NCI-H2029 treated with DMSO at 0.1 percent for 48 hours (cell line): ENCODE measurements around the gene KPNA3.
"Not testable (repeated sequence)": the region's sequence is repeated elsewhere in the genome, so short reads cannot be mapped to it uniquely, and the experiment has no call there.

Experiments
- DNase-seq: peaks from one replicate; lab custom pipeline; 2025; lab: John Stamatoyannopoulos, UW

Gene KPNA3

GRCh38 chr13:49807681-49808080 is 15.2 kb upstream of the KPNA3 start:
- DNase-seq, result no peak

GRCh38 chr13:49806126-49806536 is 13.6 kb upstream of the KPNA3 start:
- DNase-seq, result no peak

GRCh38 chr13:49803047-49803446 is 10.6 kb upstream of the KPNA3 start:
- not testable (repeated sequence) for DNase-seq

DNA sequence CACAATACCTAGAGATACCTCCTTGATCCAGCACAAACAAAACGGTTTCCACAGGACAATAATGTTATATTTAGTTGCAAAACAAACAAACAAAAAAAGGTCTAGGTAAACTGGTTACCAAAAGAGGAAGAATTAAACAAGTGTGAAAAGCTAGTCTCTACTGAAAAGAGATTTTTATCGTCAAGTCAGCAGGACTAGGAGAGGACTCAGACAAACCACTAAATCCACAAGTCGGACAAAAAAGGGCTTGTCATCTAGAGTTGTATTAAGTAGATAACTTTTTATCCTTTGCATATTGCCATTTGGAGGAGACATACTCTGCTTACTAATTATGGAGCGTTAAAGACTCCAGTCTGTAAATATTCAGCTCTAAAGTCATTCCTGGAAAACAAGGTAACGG is 9.9 kb upstream of the KPNA3 start:
- no peak for DNase-seq

- no peak for DNase-seq
Observed at GRCh38 chr13:49791711-49792549, 552 bp downstream of the KPNA3 start.

DNA sequence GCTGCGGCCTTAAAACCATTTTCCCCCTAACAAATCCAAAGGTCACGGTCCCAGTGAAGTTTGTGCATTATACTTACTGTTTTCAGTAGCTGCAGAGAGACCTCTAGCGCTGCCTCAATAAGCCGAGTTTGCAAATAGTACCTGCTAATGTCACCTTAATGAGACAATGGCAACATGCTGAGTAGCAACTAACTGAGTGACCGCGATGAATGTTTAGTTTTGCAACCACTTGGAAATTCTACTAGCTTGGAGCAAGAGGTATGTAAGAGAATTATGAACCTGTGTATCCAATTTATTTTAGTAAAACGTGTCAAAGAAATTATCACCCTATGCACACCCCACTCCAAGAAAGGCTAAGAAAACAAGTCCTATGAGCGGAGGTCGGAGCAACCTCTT is 1.2 kb downstream of the KPNA3 start:
- DNase-seq, result no peak

DNA sequence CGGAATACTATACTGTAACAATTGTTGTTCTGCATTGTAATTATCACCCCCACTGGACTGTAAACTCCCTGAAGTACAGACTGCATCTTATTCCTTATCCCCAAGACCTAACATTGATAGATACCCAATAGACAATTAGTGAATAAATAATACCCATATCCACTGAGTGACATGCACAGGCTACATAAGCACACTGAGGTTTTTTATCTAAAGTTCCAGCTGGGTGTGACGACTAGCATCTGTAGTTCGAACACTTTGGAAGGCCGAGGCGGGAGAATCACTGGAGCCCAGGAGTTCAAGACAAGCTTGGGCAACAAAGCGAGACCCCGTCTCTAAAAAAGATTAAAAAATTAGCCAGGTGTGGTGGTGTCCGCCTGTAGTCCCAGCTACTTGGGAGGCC is 2.5 kb downstream of the KPNA3 start:
- no peak for DNase-seq

- DNase-seq, result no peak
Observed at GRCh38 chr13:49786401-49787008, 6.0 kb downstream of the KPNA3 start.

GRCh38 chr13:49784886-49785570 is 7.5 kb downstream of the KPNA3 start:
- no peak for DNase-seq

GRCh38 chr13:49783865-49784264 is 8.6 kb downstream of the KPNA3 start:
- DNase-seq, result no peak

DNA sequence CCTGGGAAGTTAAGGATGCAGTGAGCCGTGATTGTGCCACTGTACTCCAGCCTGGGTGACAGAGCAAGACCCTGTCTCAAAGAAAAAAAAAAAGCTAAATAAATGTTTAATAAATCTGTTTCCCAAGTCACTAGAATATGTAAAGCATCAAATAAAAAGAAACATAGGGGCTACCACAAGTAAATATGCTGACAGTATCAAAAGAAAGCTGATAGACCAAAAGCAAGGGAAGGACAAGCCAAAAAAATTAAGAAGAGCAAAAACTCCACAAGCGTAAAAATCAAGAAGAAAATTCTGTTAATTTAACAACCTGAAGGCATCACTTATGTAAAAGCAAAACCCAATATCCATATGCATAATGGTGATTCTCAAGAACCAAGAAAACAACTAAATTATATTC is 9.7 kb downstream of the KPNA3 start:
- no peak for DNase-seq

GRCh38 chr13:49781806-49782205 is 10.7 kb downstream of the KPNA3 start:
- DNase-seq, result no peak

DNA sequence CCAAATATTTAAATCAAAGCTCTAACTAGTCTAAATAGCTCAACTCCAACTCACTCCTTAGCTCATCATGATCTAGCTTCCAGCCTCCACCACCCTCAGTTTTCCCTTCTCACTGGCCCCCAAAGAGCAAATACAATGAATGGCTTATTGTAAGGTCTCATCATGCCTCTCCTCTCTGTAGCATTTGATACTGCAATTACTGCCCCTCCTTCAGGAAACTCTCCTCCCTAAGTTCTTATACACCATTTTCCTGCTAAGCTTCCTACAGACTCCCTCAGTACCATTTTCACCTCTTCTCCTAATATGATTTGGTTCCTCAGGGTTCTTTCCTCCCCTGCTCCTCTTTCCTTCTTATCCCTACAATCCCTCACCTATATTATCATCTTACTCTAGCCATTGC is 12.8 kb downstream of the KPNA3 start:
- DNase-seq, result no peak

- DNase-seq, result no peak
Observed at GRCh38 chr13:49777746-49778614, 14.5 kb downstream of the KPNA3 start.

DNA sequence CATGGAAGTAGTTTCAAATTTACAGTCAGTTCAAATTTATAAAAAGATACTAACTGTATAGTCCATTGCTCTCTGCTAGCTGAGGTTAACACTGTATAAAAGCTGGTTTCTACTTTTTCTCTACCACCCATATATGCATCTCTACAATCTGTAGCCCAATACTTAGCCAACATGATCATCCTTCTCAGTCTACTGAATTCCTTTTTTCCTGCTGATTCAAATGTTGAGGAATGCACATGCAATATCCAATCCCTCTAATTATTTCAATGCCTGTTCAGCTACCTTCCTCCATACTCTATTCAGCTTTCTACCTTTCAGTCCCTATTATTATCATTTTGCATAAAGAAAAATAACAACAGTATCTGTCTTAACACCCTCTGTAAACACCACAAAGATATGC is 15.6 kb downstream of the KPNA3 start:
- no peak for DNase-seq

GRCh38 chr13:49774376-49775005 is 18.0 kb downstream of the KPNA3 start:
- no peak for DNase-seq

DNA sequence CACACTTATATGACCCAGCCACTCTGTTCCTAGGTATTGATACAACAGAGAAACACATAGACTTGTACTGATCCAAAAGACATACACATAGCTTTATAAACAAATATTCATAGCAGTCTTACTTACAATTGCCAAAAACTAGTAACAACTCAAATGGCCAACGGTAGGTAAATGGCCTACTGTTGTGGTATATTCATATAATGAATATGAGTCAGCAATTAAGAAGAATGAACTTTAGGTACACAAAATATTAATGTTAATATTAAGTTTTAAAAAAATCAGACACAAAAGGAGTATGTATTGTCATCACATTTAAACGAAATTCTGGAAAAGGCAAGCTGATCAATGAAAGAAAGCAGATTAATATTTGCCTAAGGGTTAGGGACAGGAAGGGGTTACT is 19.7 kb downstream of the KPNA3 start:
- DNase-seq, result no peak

DNA sequence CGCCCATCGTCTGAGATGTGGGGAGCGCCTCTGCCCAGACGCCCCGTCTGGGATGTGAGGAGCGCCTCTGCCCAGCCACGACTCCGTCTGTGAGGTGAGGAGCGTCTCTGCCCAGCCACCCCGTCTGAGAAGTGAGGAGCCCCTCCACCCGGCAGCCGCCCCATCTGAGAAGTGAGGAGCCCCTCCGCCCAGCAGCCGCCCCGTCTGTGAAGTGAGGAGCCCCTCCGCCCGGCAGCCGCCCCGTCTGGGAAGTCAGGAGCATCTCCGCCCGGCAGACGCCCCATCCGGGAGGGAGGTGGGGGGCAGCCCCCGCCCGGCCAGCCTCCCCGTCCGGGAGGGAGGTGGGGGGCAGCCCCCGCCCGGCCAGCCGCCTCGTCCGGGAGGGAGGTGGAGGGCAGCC is 30.7 kb downstream of the KPNA3 start:
- not testable (repeated sequence) for DNase-seq

- DNase-seq, result no peak
Observed at GRCh38 chr13:49760558-49760957, 31.9 kb downstream of the KPNA3 start.

DNA sequence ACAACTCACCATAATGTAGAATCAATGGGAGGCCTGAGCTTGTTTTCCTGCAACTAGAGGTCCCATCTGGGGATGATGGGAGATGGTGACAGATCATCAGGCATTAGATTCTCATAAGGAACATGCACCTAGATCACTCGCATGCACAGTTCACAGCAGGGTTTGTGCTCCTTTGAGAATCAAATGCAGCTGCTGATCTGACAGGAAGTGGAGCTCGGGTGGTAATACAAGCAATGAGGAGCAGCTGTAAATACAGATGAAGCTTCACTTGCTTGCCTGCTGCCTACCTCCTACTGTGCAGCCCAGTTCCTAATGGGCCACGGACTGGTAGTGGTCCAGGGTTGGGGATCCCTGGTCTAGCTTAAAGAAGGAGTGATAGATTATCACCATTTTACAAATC is 33.0 kb downstream of the KPNA3 start:
- DNase-seq, result no peak

GRCh38 chr13:49756263-49756662 is 36.2 kb downstream of the KPNA3 start:
- no peak for DNase-seq

DNA sequence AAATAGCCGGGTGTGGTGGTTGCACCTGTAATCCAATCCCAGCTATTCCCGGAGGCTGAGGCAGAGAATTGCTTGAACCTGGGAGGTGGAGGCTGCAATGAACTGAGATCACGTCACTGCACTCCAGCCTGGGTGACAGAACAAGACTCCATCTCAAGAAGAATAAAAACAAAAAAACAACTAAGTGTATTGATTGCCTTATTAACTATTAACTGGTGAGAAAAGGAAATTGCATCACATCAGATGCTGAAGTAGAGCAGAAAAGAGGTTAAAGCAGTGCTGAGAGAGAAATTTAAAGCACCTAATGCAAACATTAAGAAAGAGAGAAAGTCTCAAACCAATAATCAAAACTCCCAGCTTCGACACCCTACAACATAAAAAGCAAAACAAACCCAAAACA is 38.3 kb downstream of the KPNA3 start:
- DNase-seq, result no peak
